Superior temporal gyrus (tissue), 1 donor: Measurements from ENCODE around the gene GUCY1A1.
A peak's percentile ranks its signal among the peaks of the same experiment; 100 is the strongest.

Experiments used
- DNase-seq: peaks from one replicate; pipeline ENCODE4 v3.0.0-alpha.2; 2016; ENCODE audit errors: extremely low spot score

Gene GUCY1A1

DNA sequence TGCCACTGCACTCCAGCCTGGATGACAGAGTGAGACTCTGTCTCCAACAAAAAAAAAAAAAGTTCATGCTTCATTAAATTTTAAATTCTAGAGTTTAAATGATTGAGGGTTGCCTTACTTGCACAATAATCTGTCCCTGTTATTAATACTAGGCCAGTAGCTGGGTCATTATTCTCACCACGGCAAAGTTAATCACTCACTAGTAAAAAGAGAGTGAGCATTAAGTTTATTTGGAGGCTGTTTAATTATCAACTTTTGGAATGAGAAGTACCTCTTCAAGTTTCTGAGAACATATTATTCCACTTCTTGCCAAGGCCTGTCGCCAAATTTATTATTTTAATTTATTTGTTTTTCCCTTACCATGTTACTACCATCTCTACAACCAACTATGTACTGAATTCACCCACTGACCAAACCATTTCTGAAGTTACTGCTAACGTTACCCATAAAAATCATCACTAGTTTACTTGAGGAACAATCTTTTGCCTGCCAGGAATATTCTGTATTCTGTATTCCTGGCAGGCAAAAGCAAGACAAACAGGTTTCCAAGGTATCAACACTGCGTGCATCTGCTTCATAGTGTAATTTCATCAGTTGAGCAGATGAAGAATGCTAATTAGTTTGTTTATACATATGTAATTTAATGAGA, 26.5 kb downstream of the GUCY1A1 start:
- no peak for DNase-seq

DNA sequence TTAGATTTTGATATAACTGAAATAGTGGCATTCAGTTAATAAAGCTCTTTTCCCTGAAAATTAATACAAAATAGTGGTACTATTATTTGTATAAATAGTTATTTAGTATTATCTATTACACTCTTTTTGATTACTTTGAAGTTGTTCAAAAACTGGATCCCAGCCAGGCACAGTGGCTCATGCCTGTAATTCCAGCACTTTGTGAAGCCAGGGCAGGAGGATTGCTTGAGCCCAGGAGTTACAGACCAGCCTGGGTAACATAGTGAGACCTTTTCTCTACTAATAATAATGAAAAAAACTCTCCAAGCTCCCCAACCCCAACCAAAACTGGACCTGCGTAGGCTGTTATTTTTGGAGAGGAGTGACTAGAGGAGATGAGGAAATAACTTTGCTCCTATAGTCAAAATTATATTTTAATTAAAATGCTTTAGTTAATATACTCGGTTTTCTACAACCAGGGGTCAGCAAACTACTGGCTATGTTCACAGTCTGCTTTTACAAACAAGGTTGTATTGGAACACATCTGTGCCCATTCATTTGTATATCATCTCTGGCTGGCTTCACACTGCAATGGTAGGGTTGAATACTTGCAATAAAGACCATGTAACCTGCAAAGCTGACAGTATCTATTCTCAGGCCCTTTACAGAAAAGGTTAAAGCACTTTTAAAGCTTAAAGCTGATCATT, 27.6 kb downstream of the GUCY1A1 start:
- DNase-seq: no peak

DNA sequence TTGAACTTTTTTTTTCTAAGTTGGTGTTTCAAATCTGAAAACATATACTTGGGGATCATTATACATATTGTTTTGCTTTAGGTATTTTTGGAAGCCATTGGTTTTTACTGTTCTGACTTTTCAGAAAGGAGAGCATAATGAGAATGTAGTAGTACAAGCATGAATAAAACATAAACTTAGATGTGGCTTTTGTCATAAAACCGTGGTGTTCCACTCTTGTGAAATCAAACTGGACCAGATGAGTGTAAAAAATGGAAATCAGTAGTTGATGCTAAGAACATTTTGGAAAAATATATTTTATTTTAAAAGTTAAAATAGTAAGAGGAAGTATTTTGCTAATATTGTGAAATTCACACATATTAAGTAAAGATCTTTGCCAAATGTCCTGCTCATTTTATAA, 29.6 kb downstream of the GUCY1A1 start:
- DNase-seq: no peak

DNA sequence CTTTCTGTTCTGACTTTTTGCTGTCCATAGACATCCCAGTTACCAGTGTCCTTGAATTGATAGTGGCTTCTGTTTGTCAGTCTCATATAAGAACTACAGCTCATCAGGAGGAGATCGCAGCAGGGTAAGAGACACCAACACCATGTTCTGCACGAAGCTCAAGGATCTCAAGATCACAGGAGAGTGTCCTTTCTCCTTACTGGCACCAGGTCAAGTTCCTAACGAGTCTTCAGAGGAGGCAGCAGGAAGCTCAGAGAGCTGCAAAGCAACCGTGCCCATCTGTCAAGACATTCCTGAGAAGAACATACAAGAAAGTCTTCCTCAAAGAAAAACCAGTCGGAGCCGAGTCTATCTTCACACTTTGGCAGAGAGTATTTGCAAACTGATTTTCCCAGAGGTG, 30.1 kb downstream of the GUCY1A1 start:
- DNase-seq: no peak

DNA sequence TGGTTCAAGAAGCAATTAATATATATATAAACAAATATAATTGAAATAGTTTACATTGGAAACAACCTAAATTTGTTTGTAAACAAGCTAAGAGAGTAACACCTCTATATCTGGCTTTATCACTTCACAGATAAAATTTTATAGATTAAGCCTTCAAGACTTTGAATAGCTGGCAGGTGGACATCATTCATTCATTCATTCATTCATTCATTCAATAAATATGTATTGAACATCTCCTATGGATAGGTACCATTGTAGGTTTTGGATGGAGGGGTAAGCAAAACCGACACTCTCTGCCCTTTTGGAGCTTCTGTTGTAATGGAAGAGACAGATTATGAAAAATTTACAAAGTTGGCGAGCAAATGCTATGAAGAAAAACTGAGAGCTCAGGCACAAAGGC, 35.2 kb downstream of the GUCY1A1 start:
- DNase-seq: no peak

DNA sequence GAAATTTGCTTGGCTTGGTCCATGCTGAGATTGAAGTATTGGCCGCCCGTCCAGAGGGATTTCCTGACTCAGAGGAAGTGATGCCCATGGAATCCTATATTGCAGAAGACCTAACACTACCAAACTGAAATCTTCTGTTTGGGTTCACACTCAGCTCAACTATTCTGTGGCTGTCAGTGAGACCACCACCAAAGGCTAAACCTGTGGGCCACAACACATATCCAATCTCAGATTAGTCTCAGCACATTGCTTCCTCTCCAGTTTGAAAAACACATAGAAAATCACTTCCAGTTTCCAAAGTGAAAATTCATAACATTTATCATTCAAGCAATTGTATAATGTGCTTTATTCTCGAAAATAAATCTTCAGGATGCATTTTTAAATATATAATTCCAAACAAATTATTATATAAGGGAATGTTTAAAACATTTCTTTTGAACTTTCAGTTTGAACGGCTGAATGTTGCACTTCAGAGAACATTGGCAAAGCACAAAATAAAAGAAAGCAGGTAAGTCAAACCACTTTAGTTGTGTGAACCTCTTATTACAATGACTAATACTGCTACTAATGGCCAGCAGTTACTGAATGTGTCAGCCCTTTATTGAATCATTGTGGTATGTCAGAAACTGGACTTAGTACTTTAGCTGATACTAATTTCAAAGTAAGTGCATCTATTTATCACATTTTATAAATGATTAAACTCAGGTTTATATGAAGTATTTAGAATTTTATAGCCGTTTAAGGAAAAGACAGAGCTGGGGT, 37.0 kb downstream of the GUCY1A1 start:
- no peak for DNase-seq

DNA sequence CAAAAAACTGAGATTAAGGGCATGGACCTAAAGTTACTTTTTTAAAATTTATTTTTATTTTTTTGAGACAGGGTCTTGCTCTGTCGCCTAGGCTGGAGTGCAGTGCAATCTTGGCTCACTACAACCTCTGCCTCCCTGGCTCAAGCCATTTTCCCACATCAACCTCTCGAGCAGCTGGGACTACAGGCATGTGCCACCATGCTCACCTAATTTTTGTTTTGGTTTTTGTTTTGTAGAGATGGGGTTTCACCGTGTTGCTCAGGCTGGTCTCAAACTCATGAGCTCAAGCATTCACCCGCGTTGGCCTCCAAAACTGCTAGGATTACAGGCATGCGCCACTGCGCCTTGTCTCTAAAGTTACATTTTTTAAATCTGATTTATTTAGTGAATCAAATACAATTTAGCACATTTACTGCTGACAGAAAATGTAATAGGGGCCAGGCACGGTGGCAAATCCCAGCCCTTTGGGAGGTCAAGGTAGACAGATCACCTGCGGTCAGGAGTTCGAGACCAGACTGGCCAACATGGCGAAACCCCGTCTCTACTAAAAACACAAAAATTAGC, 38.3 kb downstream of the GUCY1A1 start:
- no peak for DNase-seq

DNA sequence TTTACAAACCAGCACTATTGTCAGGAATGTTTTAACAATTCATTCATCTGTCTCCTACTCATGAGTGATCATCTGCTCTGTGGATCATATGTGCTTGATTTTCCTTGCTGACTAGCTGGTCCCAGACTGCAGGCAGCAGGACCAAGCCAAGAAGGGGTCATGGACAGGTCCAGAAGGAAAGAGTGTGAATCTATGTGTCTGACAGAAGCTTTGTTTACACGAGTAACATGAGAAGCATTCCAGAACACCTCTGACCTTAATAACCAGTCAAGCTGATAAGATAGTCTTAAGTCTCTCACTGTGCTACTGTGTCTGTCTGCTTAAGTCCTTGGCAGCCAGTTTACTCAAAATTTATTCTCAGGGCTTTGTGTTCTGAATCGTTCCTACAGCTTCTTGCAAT, 39.0 kb downstream of the GUCY1A1 start:
- DNase-seq: no peak

DNA sequence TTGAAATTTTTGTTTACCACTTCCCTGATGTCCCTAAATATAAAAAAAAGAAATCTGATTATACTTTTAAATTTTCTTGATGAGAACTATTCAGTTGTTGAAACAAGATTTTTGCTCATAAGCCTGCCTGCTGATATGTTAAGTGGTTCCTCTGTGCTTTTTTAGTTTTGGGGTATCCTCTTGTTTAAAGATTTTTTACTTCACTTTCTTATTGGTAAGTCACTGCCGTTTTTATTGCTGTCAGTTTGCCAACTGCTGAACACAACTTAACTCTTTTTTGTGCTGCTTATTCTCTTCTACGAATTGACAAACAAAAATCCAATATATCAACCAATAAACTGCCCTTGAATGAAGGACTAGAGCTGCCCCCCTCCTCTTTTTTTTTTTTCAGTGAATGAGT, 39.5 kb downstream of the GUCY1A1 start:
- no peak for DNase-seq

DNA sequence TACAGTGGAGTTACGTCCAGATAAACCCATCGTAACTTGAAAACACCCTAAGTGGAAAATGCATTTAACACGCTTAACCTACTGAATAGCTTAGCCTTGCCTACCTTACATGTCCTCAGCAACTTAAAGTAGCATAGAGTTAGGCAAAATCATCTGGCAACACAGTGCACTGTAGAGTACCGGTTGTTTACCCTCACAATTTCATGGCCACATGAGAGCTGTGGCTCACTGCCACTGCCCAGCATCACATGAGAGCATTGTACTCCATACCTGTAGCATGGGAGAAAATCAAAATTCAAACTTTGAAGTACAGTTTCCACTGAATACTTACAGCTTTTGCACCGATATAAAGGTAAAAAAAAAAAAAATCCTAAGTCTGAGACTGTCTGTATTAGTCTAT, 40.6 kb downstream of the GUCY1A1 start:
- no peak for DNase-seq

DNA sequence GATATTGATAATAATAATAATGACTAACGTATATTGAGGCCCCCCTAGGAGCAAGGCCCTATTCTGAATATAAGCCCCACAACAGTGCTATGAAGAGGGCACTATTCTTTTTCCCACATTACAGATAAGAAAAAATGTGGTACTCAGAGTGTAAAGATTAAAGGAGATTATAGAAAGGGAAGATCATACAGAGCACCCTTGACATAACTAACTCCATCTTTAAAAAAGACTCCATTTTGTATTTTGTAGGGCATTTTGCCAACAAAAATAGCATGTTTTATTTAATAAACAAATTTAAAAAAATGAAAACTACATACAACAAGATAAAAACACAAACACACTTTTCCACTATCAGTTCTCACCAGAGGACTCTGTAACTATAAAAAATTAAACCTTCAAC, 42.1 kb downstream of the GUCY1A1 start:
- DNase-seq: no peak

DNA sequence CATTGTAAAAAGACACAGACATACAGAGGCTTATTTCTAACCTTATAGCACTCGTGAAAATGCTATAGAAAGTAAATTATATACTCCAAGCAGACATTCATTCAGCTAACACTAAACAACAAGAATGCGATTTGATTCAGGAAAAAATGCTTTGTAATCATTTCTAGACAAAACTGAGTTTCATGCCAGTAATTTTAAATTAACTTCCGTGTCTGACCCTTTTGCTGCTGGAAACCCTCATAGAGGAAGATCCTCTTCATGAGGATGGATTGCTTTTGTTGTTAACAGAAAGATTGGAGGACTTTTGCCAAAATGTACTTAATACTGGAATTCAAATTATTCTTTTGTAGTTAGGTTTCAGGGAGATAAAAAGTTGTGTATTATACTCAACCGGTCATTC, 43.3 kb downstream of the GUCY1A1 start:
- no peak for DNase-seq

DNA sequence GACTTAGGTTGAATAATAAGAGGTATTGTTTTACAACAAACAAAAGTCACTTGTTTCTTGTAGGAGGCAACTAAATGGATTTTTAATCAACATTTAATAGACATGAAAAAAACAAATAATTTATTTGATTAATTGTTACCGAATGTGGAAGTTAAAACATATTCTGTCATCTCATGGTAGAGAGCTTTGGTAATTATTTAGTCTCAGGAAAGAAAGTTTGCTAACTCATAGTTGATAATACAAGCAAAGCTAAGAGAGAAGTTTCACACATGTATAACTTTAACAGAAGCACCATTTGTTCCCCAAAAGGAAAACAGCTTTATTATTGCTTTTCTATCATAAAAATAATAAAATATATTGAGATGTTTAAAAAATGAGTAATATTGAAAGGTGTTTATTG, 44.9 kb downstream of the GUCY1A1 start:
- DNase-seq: no peak

DNA sequence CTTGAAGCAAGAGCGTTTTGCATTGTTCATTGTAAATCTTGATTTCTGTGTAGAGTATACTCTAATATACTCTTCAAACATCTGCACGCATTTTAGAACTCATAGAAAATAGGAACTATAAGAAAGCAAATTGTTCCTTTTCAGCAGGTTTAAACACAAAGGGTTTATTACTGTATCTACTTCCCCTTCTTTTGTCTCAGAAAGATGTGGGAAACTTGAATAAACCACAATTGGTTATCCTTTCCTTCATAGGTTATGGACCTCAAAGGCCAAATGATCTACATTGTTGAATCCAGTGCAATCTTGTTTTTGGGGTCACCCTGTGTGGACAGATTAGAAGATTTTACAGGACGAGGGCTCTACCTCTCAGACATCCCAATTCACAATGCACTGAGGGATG, 46.2 kb downstream of the GUCY1A1 start:
- no peak for DNase-seq

DNA sequence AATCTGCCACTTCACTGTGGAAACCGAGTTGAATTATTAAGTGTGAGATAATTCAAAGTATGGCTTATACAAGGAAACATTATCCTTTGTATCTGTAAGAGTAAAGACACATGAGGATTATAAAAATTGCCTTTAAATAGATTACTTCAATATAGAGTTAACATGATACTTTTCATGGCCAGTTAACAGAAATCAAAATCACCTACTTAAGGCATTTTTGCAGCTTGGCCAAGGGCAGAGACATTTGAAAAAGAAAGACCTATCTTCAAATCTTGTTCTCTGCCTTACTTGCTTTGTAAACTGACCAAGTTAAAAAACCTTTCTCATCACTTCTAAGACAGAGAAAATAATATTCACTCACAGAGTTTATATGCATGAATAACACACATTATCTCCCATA, 47.3 kb downstream of the GUCY1A1 start:
- DNase-seq: no peak

DNA sequence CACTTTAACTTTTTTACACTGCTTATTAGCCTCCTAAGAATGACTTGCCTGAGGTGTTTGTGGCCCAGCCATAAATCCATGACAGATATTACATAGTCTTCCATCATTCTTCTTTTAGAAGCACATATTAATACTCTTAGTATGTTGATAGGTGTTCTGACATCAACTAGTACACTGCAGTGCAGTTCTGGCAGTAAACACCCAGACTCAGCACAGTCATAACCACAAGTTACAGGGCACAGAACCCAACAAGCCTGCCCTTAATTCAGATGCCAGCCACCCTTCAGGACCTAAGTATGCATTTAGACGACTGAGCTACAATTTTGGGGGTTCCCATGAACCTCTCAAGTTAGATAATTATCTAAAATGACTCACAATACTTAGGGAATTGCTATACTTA, 55.7 kb downstream of the GUCY1A1 start:
- DNase-seq: no peak

DNA sequence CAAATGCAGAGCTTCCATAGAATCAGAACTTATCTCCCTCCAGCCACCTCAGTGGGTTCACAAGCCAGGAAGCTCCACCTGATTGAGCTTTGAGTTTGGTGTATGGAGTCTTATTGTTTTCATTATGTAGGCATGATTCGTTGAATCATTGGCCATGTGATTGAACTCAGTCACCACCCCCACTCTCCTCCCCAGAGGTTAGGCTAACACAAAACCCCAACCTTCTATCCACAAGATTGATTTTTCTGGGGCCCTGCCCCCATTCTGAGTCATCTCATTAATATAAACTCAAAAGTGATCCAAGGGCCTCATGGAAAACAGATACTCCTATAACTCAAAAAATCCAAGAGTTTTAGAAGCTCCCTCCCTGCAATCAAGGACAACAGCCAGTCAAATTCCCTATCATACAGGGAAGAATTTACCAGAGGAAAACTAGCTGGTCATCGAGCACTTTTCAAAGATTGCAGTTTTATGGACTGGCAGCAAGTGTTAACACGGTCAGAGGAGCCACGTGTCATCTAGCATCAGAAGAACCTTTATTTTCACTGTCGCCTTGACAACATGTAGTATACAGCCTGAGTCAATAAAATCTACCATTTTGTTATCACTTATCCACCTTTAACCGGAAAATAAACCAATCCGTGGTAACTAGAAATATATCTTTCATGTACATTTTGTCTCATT, 56.3 kb downstream of the GUCY1A1 start:
- no peak for DNase-seq

DNA sequence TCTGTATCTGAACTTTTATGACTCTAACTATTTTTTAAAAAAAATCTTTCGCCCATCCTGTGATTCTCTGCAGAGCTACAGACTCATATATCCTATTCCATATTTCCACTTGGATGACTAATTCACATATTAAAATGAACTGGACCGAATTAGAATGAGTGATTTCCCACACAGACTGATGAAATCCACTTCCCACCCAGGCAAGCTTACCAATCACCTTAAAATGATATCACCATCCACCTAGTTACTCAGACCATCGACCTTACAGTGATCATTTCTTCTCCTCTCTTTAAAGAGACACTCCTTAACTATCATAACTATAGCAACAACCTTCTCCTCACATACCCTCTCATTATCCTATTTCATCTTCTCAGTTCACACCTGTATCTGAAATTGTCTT, 58.1 kb downstream of the GUCY1A1 start:
- no peak for DNase-seq

DNA sequence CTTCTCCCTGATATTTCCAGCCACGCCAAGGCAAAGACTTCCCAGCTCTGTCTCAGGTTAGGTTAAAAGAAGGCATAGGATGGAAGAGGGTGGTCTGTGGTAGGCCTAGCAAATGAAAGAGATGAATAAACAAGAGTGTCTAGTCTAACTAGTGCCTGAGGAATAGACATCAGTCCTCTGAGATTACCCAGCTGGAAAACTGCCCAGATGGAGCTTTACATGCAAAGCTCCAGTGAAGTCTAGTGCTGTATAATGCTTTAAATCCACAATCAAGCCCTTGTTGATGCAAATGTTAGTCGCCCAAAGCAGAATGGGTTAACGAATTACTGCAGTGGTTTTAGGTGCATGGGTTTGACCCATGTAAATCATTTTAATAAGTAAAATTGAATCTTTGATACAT, 67.4 kb downstream of the GUCY1A1 start:
- no peak for DNase-seq

DNA sequence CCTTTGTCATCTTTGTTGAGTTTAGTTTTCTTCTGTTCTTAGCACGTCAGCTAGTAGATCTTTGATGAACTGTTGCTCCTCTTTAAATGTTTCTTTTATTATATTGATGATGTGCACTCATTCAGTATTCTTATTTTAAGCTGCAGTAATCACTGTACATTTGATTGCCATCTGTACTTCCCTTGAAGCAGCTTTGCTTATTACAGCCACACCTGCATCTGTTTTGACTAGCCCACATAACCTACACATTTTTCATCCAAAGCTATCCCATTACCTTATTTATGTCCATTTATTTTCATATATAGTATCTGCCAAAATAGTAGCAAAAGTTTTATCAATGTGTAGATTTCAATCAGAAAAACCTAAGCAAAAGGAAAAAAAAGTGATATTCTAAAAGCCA, 68.3 kb downstream of the GUCY1A1 start:
- no peak for DNase-seq

DNA sequence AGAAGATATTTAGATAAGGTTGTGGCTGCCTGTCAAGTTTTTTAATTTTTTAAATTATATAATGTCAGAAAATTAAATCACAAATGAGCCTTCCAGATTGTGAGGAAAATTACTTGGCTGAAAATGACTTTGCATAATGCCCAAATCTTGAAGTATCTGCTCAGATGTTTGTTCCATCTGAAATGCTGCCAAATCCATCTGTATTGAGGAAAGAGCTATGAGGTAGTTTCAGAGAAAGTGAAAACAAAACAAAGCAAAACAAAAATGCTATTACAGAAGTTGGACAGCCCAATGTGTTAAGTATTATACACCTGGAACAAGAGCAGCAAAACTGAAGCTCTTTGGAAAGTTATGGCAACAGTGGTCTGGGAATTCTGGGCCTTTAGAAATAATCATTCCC, 68.8 kb downstream of the GUCY1A1 start:
- DNase-seq: peak; percentile 45

DNA sequence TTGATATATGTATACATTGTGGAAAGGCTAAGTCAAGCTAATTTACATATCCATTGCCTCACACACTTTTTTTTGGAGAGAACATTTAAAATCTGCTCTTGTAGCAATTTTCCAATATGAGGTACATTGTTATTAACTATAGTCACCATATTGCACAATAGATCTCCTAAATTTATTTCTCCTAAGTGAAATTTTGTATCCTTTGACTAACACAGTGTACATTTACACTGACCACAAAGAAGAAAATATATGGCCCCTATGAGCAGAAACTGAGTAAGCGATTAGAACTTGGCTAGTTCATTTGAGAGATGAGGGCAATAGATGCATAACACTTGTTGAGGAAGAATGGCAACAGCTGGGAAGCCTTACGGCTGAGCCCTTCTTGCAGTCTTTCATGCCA, 71.9 kb downstream of the GUCY1A1 start:
- DNase-seq: no peak
